HG02885 (cell line): ENCODE data around the gene TMCC1.
"Not testable (repeated sequence)": the region's sequence is repeated elsewhere in the genome, so short reads cannot be mapped to it uniquely, and the experiment has no call there.

ENCODE experiments used
- ATAC-seq: cut with Tn5 transposase; IDR thresholded peaks from one replicate; pipeline ENCODE4 v1.9.1; 2021; ENCODE audit warnings: mild to moderate bottlenecking; ENCODE audit not compliant: unreplicated experiment, poor library complexity

Gene TMCC1

GRCh38 chr3:129615751-129616281 lies 277.7 kb downstream of the TMCC1 start:
- no peak for ATAC-seq

GRCh38 chr3:129614927-129615363 lies 278.6 kb downstream of the TMCC1 start:
- ATAC-seq = no peak

- no peak for ATAC-seq
Observed at GRCh38 chr3:129614435-129614834, 279.1 kb downstream of the TMCC1 start.

- no peak for ATAC-seq
Observed at GRCh38 chr3:129613367-129613740, 280.2 kb downstream of the TMCC1 start.

GRCh38 chr3:129612534-129613366 lies 280.8 kb downstream of the TMCC1 start:
- no peak for ATAC-seq

- ATAC-seq = no peak
Observed at GRCh38 chr3:129611812-129612533, 281.5 kb downstream of the TMCC1 start.

- no peak for ATAC-seq
Observed at GRCh38 chr3:129611446-129611800, 282.1 kb downstream of the TMCC1 start.

GRCh38 chr3:129610794-129611445 lies 282.6 kb downstream of the TMCC1 start:
- ATAC-seq = not testable (repeated sequence)

- no peak for ATAC-seq
Observed at GRCh38 chr3:129610276-129610675, 283.2 kb downstream of the TMCC1 start.

- no peak for ATAC-seq
Observed at GRCh38 chr3:129609591-129610182, 283.8 kb downstream of the TMCC1 start.

- ATAC-seq = no peak
Observed at GRCh38 chr3:129608936-129609590, 284.4 kb downstream of the TMCC1 start.

GRCh38 chr3:129608087-129608935 lies 285.2 kb downstream of the TMCC1 start:
- ATAC-seq = no peak

- no peak for ATAC-seq
Observed at GRCh38 chr3:129607391-129608068, 286.0 kb downstream of the TMCC1 start.

GRCh38 chr3:129606636-129607390 lies 286.7 kb downstream of the TMCC1 start, which contains the start of gene PLXND1:
Gene PLXND1, minus strand, starts transcription at chr3:129606676. Its CDS starts 37 bp downstream, at chr3:129606639.
- peak; percentile 43 for ATAC-seq

GRCh38 chr3:129605922-129606635 lies 287.4 kb downstream of the TMCC1 start:
- ATAC-seq = peak; percentile 30

GRCh38 chr3:129605203-129605921 lies 288.1 kb downstream of the TMCC1 start:
- peak; percentile 24 for ATAC-seq
